ENCODE measurements around the gene CHTF8. TPM values are rescaled to one million over a fixed set of nuclear protein-coding genes. Genes with fewer than 3 reads are reported as not detected.
"Not testable (repeated sequence)": the region's sequence is repeated elsewhere in the genome, so short reads cannot be mapped to it uniquely, and the experiment has no call there.

CHTF8 gene
- total RNA-seq, 1 donor from 2014 or later: 169 TPM

DNA sequence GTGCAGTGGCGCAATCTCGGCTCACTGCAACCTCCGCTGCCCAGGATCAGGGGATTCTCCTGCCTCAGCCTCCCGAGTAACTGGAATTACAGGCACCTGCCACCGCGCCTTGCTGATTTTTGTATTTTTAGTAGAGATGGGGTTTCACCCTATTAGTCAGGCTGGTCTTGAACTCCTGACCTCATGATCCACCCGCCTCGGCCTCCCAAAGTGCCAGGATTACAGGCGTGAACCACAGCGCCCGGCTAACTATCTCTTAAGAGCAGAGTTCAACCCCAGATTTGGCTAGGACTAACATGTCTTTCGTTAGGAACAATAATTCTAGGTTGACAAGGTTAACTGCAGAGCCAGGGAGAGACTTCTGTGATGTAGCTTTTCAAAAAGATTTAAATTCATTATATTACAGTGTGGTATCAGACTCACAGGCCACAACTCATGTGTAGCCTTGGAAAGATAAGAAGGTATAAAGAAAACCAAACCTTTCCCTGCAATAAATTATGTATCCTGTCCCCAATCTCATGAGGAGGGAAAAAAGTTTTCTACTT is 4.3 kb downstream of the CHTF8 start:
- Mint-ChIP-seq H3K27me3 (ENCODE audit: unreplicated experiment) (peaks cover 10% of the 10 kb centered on the region), H3K4me1 (ENCODE audit: unreplicated experiment) (peaks cover 29% of the 10 kb centered on the region), H3K4me3 (ENCODE audit: unreplicated experiment) (no peak overlapping the region), H3K27ac (ENCODE audit: unreplicated experiment) (no peak overlapping the region), H3K9me3 (ENCODE audit: unreplicated experiment) (no peaks in the 10 kb centered on the region), H3K36me3 (ENCODE audit: low read depth, unreplicated experiment) (peaks cover 11% of the 10 kb centered on the region)
- TF ChIP-seq, protein P1, sequence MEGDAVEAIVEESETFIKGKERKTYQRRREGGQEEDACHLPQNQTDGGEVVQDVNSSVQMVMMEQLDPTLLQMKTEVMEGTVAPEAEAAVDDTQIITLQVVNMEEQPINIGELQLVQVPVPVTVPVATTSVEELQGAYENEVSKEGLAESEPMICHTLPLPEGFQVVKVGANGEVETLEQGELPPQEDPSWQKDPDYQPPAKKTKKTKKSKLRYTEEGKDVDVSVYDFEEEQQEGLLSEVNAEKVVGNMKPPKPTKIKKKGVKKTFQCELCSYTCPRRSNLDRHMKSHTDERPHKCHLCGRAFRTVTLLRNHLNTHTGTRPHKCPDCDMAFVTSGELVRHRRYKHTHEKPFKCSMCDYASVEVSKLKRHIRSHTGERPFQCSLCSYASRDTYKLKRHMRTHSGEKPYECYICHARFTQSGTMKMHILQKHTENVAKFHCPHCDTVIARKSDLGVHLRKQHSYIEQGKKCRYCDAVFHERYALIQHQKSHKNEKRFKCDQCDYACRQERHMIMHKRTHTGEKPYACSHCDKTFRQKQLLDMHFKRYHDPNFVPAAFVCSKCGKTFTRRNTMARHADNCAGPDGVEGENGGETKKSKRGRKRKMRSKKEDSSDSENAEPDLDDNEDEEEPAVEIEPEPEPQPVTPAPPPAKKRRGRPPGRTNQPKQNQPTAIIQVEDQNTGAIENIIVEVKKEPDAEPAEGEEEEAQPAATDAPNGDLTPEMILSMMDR (IDR thresholded peaks at IDR 0.05; ENCODE audit: unreplicated experiment): no peak
- no peak for DNase-seq (ENCODE audit: low spot score)

- H3K4me1 Mint-ChIP-seq (ENCODE audit: unreplicated experiment): peaks cover 24% of the 10 kb centered on the region
- not testable (repeated sequence) for H3K4me3 Mint-ChIP-seq (ENCODE audit: unreplicated experiment); H3K9me3 Mint-ChIP-seq (ENCODE audit: unreplicated experiment); DNase-seq (ENCODE audit: low spot score); H3K27me3 Mint-ChIP-seq (ENCODE audit: unreplicated experiment)
- peaks cover 11% of the 10 kb centered on the region for H3K36me3 Mint-ChIP-seq (ENCODE audit: low read depth, unreplicated experiment)
- H3K27ac Mint-ChIP-seq (ENCODE audit: unreplicated experiment): peak overlapping the region; percentile 48
These were observed 5.6 kb downstream of the CHTF8 start for GRCh38 chr16:69126801-69127200.

GRCh38 chr16:69126221-69126620 is 6.2 kb downstream of the CHTF8 start:
- no peak overlapping the region for H3K4me3 Mint-ChIP-seq (ENCODE audit: unreplicated experiment)
- peaks cover 19% of the 10 kb centered on the region for H3K4me1 Mint-ChIP-seq (ENCODE audit: unreplicated experiment)
- H3K9me3 Mint-ChIP-seq (ENCODE audit: unreplicated experiment): no peaks in the 10 kb centered on the region
- peak overlapping the region; percentile 50 for H3K27ac Mint-ChIP-seq (ENCODE audit: unreplicated experiment)
- peaks cover 7% of the 10 kb centered on the region for H3K36me3 Mint-ChIP-seq (ENCODE audit: low read depth, unreplicated experiment)
- no peak for DNase-seq (ENCODE audit: low spot score)
- TF ChIP-seq, protein P1 (IDR thresholded peaks at IDR 0.05; ENCODE audit: unreplicated experiment): no peak
- peaks cover 4% of the 10 kb centered on the region for H3K27me3 Mint-ChIP-seq (ENCODE audit: unreplicated experiment)

DNA sequence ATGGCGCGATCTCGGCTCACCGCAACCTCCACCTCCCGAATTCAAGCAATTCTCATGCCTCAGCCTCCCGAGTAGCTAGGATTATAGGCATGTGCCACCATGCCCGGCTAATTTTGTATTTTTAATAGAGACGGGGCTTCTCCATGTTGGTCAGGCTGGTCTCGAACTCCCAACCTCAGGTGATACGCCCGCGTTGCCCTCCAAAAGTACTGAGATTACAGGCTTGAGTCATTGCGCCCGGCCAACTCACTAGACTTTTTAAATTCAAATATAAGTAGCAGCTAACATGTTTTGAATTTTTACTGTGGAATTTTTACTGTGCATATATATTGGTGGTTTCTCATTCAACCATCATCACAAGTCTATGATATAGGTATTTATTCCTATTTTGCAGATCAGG is 7.4 kb downstream of the CHTF8 start:
- DNase-seq (ENCODE audit: low spot score); H3K27me3 Mint-ChIP-seq (ENCODE audit: unreplicated experiment); H3K27ac Mint-ChIP-seq (ENCODE audit: unreplicated experiment); H3K9me3 Mint-ChIP-seq (ENCODE audit: unreplicated experiment); H3K4me3 Mint-ChIP-seq (ENCODE audit: unreplicated experiment): not testable (repeated sequence)
- peaks cover 15% of the 10 kb centered on the region for H3K36me3 Mint-ChIP-seq (ENCODE audit: low read depth, unreplicated experiment)
- H3K4me1 Mint-ChIP-seq (ENCODE audit: unreplicated experiment): peaks cover 16% of the 10 kb centered on the region

DNA sequence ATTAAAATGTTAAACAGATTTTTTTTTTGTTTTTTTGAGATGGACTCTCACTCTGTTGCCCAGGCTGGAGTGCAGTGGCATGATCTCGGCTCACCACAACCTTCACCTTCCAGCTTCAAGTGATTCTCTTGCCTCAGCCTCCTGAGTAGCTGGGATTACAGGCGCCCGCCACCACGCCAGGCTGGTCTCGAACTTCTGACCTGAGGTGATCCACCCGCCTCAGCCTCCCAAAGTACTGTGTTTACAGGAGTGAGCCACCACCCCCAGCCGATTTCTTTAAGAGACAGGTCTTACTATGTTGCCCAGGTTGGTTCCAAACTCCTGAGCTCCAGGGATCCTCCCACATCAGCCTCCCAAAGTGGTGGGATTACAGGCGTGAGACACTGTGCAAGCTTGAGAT is 8.0 kb downstream of the CHTF8 start:
- H3K27me3 Mint-ChIP-seq (ENCODE audit: unreplicated experiment); H3K27ac Mint-ChIP-seq (ENCODE audit: unreplicated experiment); H3K9me3 Mint-ChIP-seq (ENCODE audit: unreplicated experiment); H3K4me3 Mint-ChIP-seq (ENCODE audit: unreplicated experiment); DNase-seq (ENCODE audit: low spot score): not testable (repeated sequence)
- Mint-ChIP-seq H3K36me3 (ENCODE audit: low read depth, unreplicated experiment) (peaks cover 15% of the 10 kb centered on the region), H3K4me1 (ENCODE audit: unreplicated experiment) (peaks cover 14% of the 10 kb centered on the region)

- no peaks in the 10 kb centered on the region for H3K9me3 Mint-ChIP-seq (ENCODE audit: unreplicated experiment)
- peaks cover 15% of the 10 kb centered on the region for H3K36me3 Mint-ChIP-seq (ENCODE audit: low read depth, unreplicated experiment)
- DNase-seq (ENCODE audit: low spot score): peak; percentile 63
- TF ChIP-seq, protein P1 (IDR thresholded peaks at IDR 0.05; ENCODE audit: unreplicated experiment): peak; percentile 90
- H3K27me3 Mint-ChIP-seq (ENCODE audit: unreplicated experiment): peaks cover 1% of the 10 kb centered on the region
- H3K4me3 Mint-ChIP-seq (ENCODE audit: unreplicated experiment): no peak overlapping the region
- H3K27ac Mint-ChIP-seq (ENCODE audit: unreplicated experiment): no peak overlapping the region
- H3K4me1 Mint-ChIP-seq (ENCODE audit: unreplicated experiment): peaks cover 13% of the 10 kb centered on the region
These were observed 8.5 kb downstream of the CHTF8 start for GRCh38 chr16:69123910-69124309.

Data from endothelial cell (in vitro differentiated cells).